Karpas-422 (cell line): Measurements from ENCODE around the gene MAPK6. TPM values are rescaled to one million over a fixed set of nuclear protein-coding genes. Genes with fewer than 3 reads are reported as not detected.
A peak's percentile ranks its signal among the peaks of the same experiment; 100 is the strongest.
"Not testable (repeated sequence)": the region's sequence is repeated elsewhere in the genome, so short reads cannot be mapped to it uniquely, and the experiment has no call there.

Experiments used
- DNase-seq: peaks from one replicate; pipeline ENCODE4 v3.0.0-alpha.2; 2015
- H2AFZ ChIP-seq: fragments of 200-600 bp; sonication (generic); 2 replicates; pipeline ENCODE4 v1.6.1; 2014; ENCODE audit warnings: antibody characterized with exemption, low read length, mixed read lengths
- H3K27ac ChIP-seq: fragments of 200-600 bp; sonication (generic); 2 replicates; pipeline ENCODE4 v1.5.1; 2014; ENCODE audit warnings: mild to moderate bottlenecking, low read length, moderate library complexity
- H3K27me3 ChIP-seq: fragments of 200-600 bp; sonication (generic); 2 replicates; pipeline ENCODE4 v1.6.1; 2014; ENCODE audit warnings: low read length, mixed read lengths
- H3K36me3 ChIP-seq: fragments of 200-600 bp; sonication (generic); 2 replicates; pipeline ENCODE4 v1.6.1; 2014; ENCODE audit warnings: low read length, mixed read lengths; ENCODE audit not compliant: insufficient read depth
- H3K4me1 ChIP-seq: fragments of 200-600 bp; sonication (generic); 2 replicates; pipeline ENCODE4 v1.6.1; 2014; ENCODE audit warnings: mild to moderate bottlenecking, low read length, mixed read lengths
- H3K4me2 ChIP-seq: fragments of 200-600 bp; sonication (generic); 2 replicates; pipeline ENCODE4 v1.6.1; 2014; ENCODE audit warnings: low read length, low read depth, mild to moderate bottlenecking; ENCODE audit not compliant: poor library complexity, severe bottlenecking
- H3K4me3 ChIP-seq: fragments of 200-600 bp; sonication (generic); 2 replicates; pipeline ENCODE4 v1.5.1; 2014; ENCODE audit warnings: mild to moderate bottlenecking, antibody characterized with exemption, low read length, mixed read lengths
- H3K79me2 ChIP-seq: fragments of 200-600 bp; sonication (generic); 2 replicates; pipeline ENCODE4 v1.6.1; 2014; ENCODE audit warnings: mild to moderate bottlenecking, low read length, mixed read lengths
- H3K9ac ChIP-seq: fragments of 200-600 bp; sonication (generic); 2 replicates; pipeline ENCODE4 v1.6.0; 2014; ENCODE audit warnings: low read length
- H3K9me2 ChIP-seq: fragments of 200-600 bp; sonication (generic), shearing (Covaris generic); replicated peaks from 2 replicates; pipeline ENCODE4 v1.6.0; 2014; ENCODE audit warnings: mild to moderate bottlenecking, low read length, moderate library complexity; ENCODE audit not compliant: insufficient read depth
- H3K9me3 ChIP-seq: fragments of 300-700, 200-600 bp; sonication (generic); 2 replicates; pipeline ENCODE4 v1.6.1; 2014; ENCODE audit warnings: low read length, mixed read lengths
- H4K20me1 ChIP-seq: fragments of 200-600 bp; sonication (generic); 2 replicates; pipeline ENCODE4 v1.6.1; 2014; ENCODE audit warnings: mild to moderate bottlenecking, antibody characterized with exemption, low read length, low read depth; ENCODE audit not compliant: insufficient read depth
- total RNA-seq: library from RNA; depleted of rRNA; stranded (reverse); fragments of >200 nt; shearing (Covaris generic); gene quantifications from 2 replicates; pipeline ENCODE4 v1.2.3, GENCODE V29; 2014; ENCODE audit warnings: low replicate concordance

MAPK6 gene
- total RNA-seq, 1 experiment from 2014 or later, result 24.7 TPM

- Histone ChIP-seq H3K27me3 (no peaks in the 10 kb centered on the region), H3K4me1 (peaks cover 55% of the 10 kb centered on the region), H3K9me2 (no peaks in the 10 kb centered on the region), H3K36me3 (no peaks in the 10 kb centered on the region), H4K20me1 (no peaks in the 10 kb centered on the region), H3K4me3 (no peak overlapping the region), H3K27ac (no peak overlapping the region), H2AFZ (no peak overlapping the region), H3K9ac (no peak overlapping the region), H3K9me3 (no peaks in the 10 kb centered on the region), H3K4me2 (no peak overlapping the region), H3K79me2 (peaks cover 99% of the 10 kb centered on the region)
- DNase-seq, result no peak
Measured at GRCh38 chr15:52042051-52042851, 23.2 kb downstream of the MAPK6 start.

- not testable (repeated sequence) for H4K20me1 ChIP-seq, H3K9me2 ChIP-seq, H3K9ac ChIP-seq, H3K9me3 ChIP-seq, DNase-seq, H3K27me3 ChIP-seq, H2AFZ ChIP-seq, H3K4me3 ChIP-seq
- Histone ChIP-seq H3K27ac (peak overlapping the region; percentile 25), H3K4me1 (peaks cover 27% of the 10 kb centered on the region), H3K36me3 (peaks cover 18% of the 10 kb centered on the region), H3K79me2 (peaks cover 87% of the 10 kb centered on the region), H3K4me2 (peak overlapping the region; percentile 31)
Measured at GRCh38 chr15:52045795-52046298, 26.8 kb downstream of the MAPK6 start.

GRCh38 chr15:52046552-52046951 lies 27.5 kb downstream of the MAPK6 start:
- Histone ChIP-seq H3K79me2 (peaks cover 80% of the 10 kb centered on the region), H3K4me1 (peaks cover 27% of the 10 kb centered on the region), H3K36me3 (peaks cover 19% of the 10 kb centered on the region)
- not testable (repeated sequence) for H3K9ac ChIP-seq, H3K27ac ChIP-seq, H3K27me3 ChIP-seq, H2AFZ ChIP-seq, H3K9me3 ChIP-seq, H4K20me1 ChIP-seq, H3K4me2 ChIP-seq, H3K9me2 ChIP-seq, H3K4me3 ChIP-seq, DNase-seq

- peaks cover 32% of the 10 kb centered on the region for H3K36me3 ChIP-seq
- DNase-seq, result no peak
- no peaks in the 10 kb centered on the region for H3K27me3 ChIP-seq
- no peak overlapping the region for H3K9ac ChIP-seq
- H3K9me2 ChIP-seq, result no peaks in the 10 kb centered on the region
- H4K20me1 ChIP-seq, result no peaks in the 10 kb centered on the region
- no peak overlapping the region for H3K4me2 ChIP-seq
- no peaks in the 10 kb centered on the region for H3K9me3 ChIP-seq
- peaks cover 4% of the 10 kb centered on the region for H3K4me1 ChIP-seq
- H3K27ac ChIP-seq, result no peak overlapping the region
- no peak overlapping the region for H2AFZ ChIP-seq
- H3K4me3 ChIP-seq, result no peak overlapping the region
- peaks cover 58% of the 10 kb centered on the region for H3K79me2 ChIP-seq
Measured at GRCh38 chr15:52050416-52050815, 31.4 kb downstream of the MAPK6 start.

GRCh38 chr15:52052066-52052935 lies 33.3 kb downstream of the MAPK6 start:
- no peaks in the 10 kb centered on the region for H4K20me1 ChIP-seq
- no peaks in the 10 kb centered on the region for H3K9me2 ChIP-seq
- no peak overlapping the region for H3K27ac ChIP-seq
- no peaks in the 10 kb centered on the region for H3K9me3 ChIP-seq
- no peaks in the 10 kb centered on the region for H3K4me1 ChIP-seq
- no peak for DNase-seq
- H2AFZ ChIP-seq, result no peak overlapping the region
- peaks cover 32% of the 10 kb centered on the region for H3K36me3 ChIP-seq
- no peaks in the 10 kb centered on the region for H3K27me3 ChIP-seq
- no peak overlapping the region for H3K4me3 ChIP-seq
- no peak overlapping the region for H3K4me2 ChIP-seq
- H3K9ac ChIP-seq, result no peak overlapping the region
- peaks cover 39% of the 10 kb centered on the region for H3K79me2 ChIP-seq

- peaks cover 29% of the 10 kb centered on the region for H3K79me2 ChIP-seq
- H3K4me2 ChIP-seq, result no peak overlapping the region
- H2AFZ ChIP-seq, result no peak overlapping the region
- H3K36me3 ChIP-seq, result peaks cover 36% of the 10 kb centered on the region
- H3K27ac ChIP-seq, result no peak overlapping the region
- no peak overlapping the region for H3K9ac ChIP-seq
- H3K9me2 ChIP-seq, result no peaks in the 10 kb centered on the region
- no peaks in the 10 kb centered on the region for H3K4me1 ChIP-seq
- no peaks in the 10 kb centered on the region for H3K9me3 ChIP-seq
- no peak overlapping the region for H3K4me3 ChIP-seq
- H3K27me3 ChIP-seq, result no peaks in the 10 kb centered on the region
- no peak for DNase-seq
- H4K20me1 ChIP-seq, result no peaks in the 10 kb centered on the region
Measured at GRCh38 chr15:52054381-52054780, 35.4 kb downstream of the MAPK6 start.

- H3K4me2 ChIP-seq, H2AFZ ChIP-seq, H3K27ac ChIP-seq, DNase-seq, H4K20me1 ChIP-seq, H3K4me1 ChIP-seq, H3K9ac ChIP-seq, H3K27me3 ChIP-seq, H3K4me3 ChIP-seq, H3K9me3 ChIP-seq, H3K9me2 ChIP-seq: not testable (repeated sequence)
- Histone ChIP-seq H3K79me2 (peaks cover 26% of the 10 kb centered on the region), H3K36me3 (peaks cover 36% of the 10 kb centered on the region)
Measured at GRCh38 chr15:52054858-52055257, 35.8 kb downstream of the MAPK6 start.

- Histone ChIP-seq H3K9ac (no peak overlapping the region), H2AFZ (no peak overlapping the region), H3K4me3 (no peak overlapping the region), H3K4me2 (no peak overlapping the region), H3K27ac (no peak overlapping the region), H3K79me2 (peaks cover 15% of the 10 kb centered on the region), H3K27me3 (no peaks in the 10 kb centered on the region), H4K20me1 (no peaks in the 10 kb centered on the region), H3K9me2 (no peaks in the 10 kb centered on the region), H3K4me1 (no peaks in the 10 kb centered on the region), H3K9me3 (no peaks in the 10 kb centered on the region), H3K36me3 (peaks cover 35% of the 10 kb centered on the region)
- DNase-seq, result no peak
Measured at GRCh38 chr15:52056001-52056400, 37.0 kb downstream of the MAPK6 start.
